ENCODE data around the gene GALNT2.

GALNT2 gene

GRCh38 chr1:230091473-230092231 lies 24.6 kb downstream of the GALNT2 start:
- no peak for DNase-seq (ENCODE audit: low spot score)

- no peak for DNase-seq (ENCODE audit: low spot score)
These were observed 27.7 kb downstream of the GALNT2 start for GRCh38 chr1:230094746-230095145.

GRCh38 chr1:230095938-230096337 lies 28.9 kb downstream of the GALNT2 start:
- DNase-seq (ENCODE audit: low spot score): no peak

- DNase-seq (ENCODE audit: low spot score): no peak
These were observed 30.3 kb downstream of the GALNT2 start for GRCh38 chr1:230097370-230097769.

GRCh38 chr1:230098723-230099122 lies 31.7 kb downstream of the GALNT2 start:
- DNase-seq (ENCODE audit: low spot score): no peak

- no peak for DNase-seq (ENCODE audit: low spot score)
These were observed 32.4 kb downstream of the GALNT2 start for GRCh38 chr1:230099465-230099864.

GRCh38 chr1:230100932-230101331 lies 33.9 kb downstream of the GALNT2 start:
- DNase-seq (ENCODE audit: low spot score): no peak

- DNase-seq (ENCODE audit: low spot score): no peak
These were observed 34.5 kb downstream of the GALNT2 start for GRCh38 chr1:230101556-230101955.

- no peak for DNase-seq (ENCODE audit: low spot score)
These were observed 35.0 kb downstream of the GALNT2 start for GRCh38 chr1:230102046-230102445.

GRCh38 chr1:230102472-230102871 lies 35.4 kb downstream of the GALNT2 start:
- DNase-seq (ENCODE audit: low spot score): no peak

GRCh38 chr1:230103306-230104173 lies 36.5 kb downstream of the GALNT2 start:
- no peak for DNase-seq (ENCODE audit: low spot score)

- peak; percentile 93 for DNase-seq (ENCODE audit: low spot score)
These were observed 37.6 kb downstream of the GALNT2 start for GRCh38 chr1:230104395-230105244.

- no peak for DNase-seq (ENCODE audit: low spot score)
These were observed 38.3 kb downstream of the GALNT2 start for GRCh38 chr1:230105245-230105753.

GRCh38 chr1:230105754-230106625 lies 39.0 kb downstream of the GALNT2 start:
- no peak for DNase-seq (ENCODE audit: low spot score)

GRCh38 chr1:230107941-230108340 lies 40.9 kb downstream of the GALNT2 start:
- DNase-seq (ENCODE audit: low spot score): no peak

GRCh38 chr1:230108580-230108979 lies 41.5 kb downstream of the GALNT2 start:
- DNase-seq (ENCODE audit: low spot score): no peak

- no peak for DNase-seq (ENCODE audit: low spot score)
These were observed 42.0 kb downstream of the GALNT2 start for GRCh38 chr1:230109066-230109465.

GRCh38 chr1:230109895-230110667 lies 43.0 kb downstream of the GALNT2 start:
- no peak for DNase-seq (ENCODE audit: low spot score)

GRCh38 chr1:230110971-230111370 lies 43.9 kb downstream of the GALNT2 start:
- no peak for DNase-seq (ENCODE audit: low spot score)

- DNase-seq (ENCODE audit: low spot score): peak; percentile 48
These were observed 45.2 kb downstream of the GALNT2 start for GRCh38 chr1:230112131-230112701.
